ENCODE results near the gene CHCHD6. TPM values are rescaled to one million over a fixed set of nuclear protein-coding genes. Genes with fewer than 3 reads are reported as not detected.

The CHCHD6 gene
- total and polyA plus RNA-seq, 4 donors: 2.0 to 5.1 (median 3.9) TPM

DNA sequence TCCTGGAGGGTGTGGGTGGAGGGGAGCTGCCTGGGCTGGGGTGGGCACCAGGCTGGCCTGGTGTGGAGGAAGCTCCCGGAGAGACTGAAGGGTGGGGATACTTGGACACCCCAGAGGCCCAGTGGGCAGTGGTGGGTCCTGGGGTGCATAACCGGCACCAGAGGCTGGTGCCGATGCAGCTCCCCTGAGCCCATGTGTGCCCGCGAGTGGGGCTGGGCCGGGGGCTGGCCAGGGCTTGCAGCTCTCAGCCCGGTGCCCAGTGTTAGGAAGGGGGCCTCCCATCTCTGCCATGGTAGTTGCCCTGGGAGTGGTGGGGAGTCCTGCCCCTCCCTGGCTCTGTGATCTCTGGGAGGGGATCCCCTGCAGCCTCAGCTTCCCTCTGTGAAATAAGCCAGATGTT lies 288.2 kb downstream of the CHCHD6 start:
- Histone ChIP-seq H3K36me3 (ENCODE audit: control insufficient read depth in 4 of 4, insufficient read depth in 3 of 4, low read depth in 1 of 4, low read length in 3 of 4) (peaks cover 0 to 14% (median under 1%) of the 10 kb centered on the region in 4 donors), H3K4me1 (ENCODE audit: control insufficient read depth in 4 of 4, insufficient read depth in 4 of 4, low read length in 3 of 4) (no peaks in the 10 kb centered on the region)
- 96% methylated on average over 7 of the region's 7 CpGs for WGBS

DNA sequence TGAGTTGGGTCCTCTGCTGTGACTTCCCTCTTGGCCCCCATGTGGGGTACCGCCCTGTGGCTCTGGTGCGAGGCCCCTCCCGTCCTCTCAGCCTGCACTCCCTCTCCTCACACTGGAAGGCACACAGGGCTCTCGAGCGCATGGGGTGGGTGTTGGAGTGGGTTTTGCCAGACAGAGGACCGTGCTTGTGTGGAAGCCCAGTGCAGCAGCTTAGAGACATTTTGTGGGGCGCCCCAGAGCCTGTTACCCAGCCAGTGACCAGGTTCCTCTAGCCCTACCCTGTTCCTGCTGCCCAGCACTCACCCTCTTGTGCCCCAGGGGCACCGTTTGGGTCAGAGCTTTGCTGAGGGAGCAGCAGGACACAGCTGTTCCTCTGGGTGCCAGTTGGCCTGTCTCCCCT lies 288.7 kb downstream of the CHCHD6 start:
- no peaks in the 10 kb centered on the region for H3K27me3 ChIP-seq (ENCODE audit: control insufficient read depth in 4 of 4, insufficient read depth in 4 of 4, low read length in 3 of 4)
- DNase-seq (ENCODE audit: low spot score): no peak
- no peak overlapping the region for H3K4me3 ChIP-seq (ENCODE audit: low read depth in 1 of 3, low read length in 3 of 3)
- peaks cover 0 to 14% (median under 1%) of the 10 kb centered on the region in 4 donors for H3K36me3 ChIP-seq (ENCODE audit: control insufficient read depth in 4 of 4, insufficient read depth in 3 of 4, low read depth in 1 of 4, low read length in 3 of 4)
- 95% methylated on average over 8 of the region's 8 CpGs for WGBS
- H3K9me3 ChIP-seq (ENCODE audit: control insufficient read depth in 4 of 4, low read length in 3 of 4): no peaks in the 10 kb centered on the region
- H3K4me1 ChIP-seq (ENCODE audit: control insufficient read depth in 4 of 4, insufficient read depth in 4 of 4, low read length in 3 of 4): no peaks in the 10 kb centered on the region
- no peak overlapping the region for H3K9ac ChIP-seq (ENCODE audit: low read depth in 1 of 2, low read length in 2 of 2)
- TF ChIP-seq TAF1 (conservative IDR thresholded peaks at IDR 0.05): no peak
- no peak for TF ChIP-seq JUND (IDR thresholded peaks at IDR 0.05)
- TF ChIP-seq YY1 (IDR thresholded peaks at IDR 0.05): no peak
- no peak for TF ChIP-seq SP1 (IDR thresholded peaks at IDR 0.05)
- TF ChIP-seq, protein P1, sequence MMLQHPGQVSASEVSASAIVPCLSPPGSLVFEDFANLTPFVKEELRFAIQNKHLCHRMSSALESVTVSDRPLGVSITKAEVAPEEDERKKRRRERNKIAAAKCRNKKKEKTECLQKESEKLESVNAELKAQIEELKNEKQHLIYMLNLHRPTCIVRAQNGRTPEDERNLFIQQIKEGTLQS (IDR thresholded peaks at IDR 0.05): no peak
- TF ChIP-seq NR2F2 (IDR thresholded peaks at IDR 0.05): no peak
- no peak for TF ChIP-seq GABPA (IDR thresholded peaks at IDR 0.05 in 1 of 2, conservative IDR thresholded peaks at IDR 0.05 in 1 of 2)
- TF ChIP-seq FOXA1 (IDR thresholded peaks at IDR 0.05): no peak
- no peak for TF ChIP-seq EGR1 (IDR thresholded peaks at IDR 0.05; ENCODE audit: low read depth in 2 of 2)
- TF ChIP-seq, protein P2, sequence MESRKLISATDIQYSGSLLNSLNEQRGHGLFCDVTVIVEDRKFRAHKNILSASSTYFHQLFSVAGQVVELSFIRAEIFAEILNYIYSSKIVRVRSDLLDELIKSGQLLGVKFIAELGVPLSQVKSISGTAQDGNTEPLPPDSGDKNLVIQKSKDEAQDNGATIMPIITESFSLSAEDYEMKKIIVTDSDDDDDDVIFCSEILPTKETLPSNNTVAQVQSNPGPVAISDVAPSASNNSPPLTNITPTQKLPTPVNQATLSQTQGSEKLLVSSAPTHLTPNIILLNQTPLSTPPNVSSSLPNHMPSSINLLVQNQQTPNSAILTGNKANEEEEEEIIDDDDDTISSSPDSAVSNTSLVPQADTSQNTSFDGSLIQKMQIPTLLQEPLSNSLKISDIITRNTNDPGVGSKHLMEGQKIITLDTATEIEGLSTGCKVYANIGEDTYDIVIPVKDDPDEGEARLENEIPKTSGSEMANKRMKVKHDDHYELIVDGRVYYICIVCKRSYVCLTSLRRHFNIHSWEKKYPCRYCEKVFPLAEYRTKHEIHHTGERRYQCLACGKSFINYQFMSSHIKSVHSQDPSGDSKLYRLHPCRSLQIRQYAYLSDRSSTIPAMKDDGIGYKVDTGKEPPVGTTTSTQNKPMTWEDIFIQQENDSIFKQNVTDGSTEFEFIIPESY (IDR thresholded peaks at IDR 0.05): no peak
- TF ChIP-seq, protein P3, sequence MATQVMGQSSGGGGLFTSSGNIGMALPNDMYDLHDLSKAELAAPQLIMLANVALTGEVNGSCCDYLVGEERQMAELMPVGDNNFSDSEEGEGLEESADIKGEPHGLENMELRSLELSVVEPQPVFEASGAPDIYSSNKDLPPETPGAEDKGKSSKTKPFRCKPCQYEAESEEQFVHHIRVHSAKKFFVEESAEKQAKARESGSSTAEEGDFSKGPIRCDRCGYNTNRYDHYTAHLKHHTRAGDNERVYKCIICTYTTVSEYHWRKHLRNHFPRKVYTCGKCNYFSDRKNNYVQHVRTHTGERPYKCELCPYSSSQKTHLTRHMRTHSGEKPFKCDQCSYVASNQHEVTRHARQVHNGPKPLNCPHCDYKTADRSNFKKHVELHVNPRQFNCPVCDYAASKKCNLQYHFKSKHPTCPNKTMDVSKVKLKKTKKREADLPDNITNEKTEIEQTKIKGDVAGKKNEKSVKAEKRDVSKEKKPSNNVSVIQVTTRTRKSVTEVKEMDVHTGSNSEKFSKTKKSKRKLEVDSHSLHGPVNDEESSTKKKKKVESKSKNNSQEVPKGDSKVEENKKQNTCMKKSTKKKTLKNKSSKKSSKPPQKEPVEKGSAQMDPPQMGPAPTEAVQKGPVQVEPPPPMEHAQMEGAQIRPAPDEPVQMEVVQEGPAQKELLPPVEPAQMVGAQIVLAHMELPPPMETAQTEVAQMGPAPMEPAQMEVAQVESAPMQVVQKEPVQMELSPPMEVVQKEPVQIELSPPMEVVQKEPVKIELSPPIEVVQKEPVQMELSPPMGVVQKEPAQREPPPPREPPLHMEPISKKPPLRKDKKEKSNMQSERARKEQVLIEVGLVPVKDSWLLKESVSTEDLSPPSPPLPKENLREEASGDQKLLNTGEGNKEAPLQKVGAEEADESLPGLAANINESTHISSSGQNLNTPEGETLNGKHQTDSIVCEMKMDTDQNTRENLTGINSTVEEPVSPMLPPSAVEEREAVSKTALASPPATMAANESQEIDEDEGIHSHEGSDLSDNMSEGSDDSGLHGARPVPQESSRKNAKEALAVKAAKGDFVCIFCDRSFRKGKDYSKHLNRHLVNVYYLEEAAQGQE (IDR thresholded peaks at IDR 0.05): no peak
- no peak for TF ChIP-seq HNF4A (conservative IDR thresholded peaks at IDR 0.05)
- TF ChIP-seq RXRA (IDR thresholded peaks at IDR 0.05): no peak
- TF ChIP-seq, protein P4, sequence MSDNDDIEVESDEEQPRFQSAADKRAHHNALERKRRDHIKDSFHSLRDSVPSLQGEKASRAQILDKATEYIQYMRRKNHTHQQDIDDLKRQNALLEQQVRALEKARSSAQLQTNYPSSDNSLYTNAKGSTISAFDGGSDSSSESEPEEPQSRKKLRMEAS (IDR thresholded peaks at IDR 0.05): no peak
- H3K27ac ChIP-seq (ENCODE audit: low read depth in 1 of 2, low read length in 2 of 2): no peak overlapping the region

More for the DNA sequence above, 288.2 kb downstream of the CHCHD6 start:
- no peaks in the 10 kb centered on the region for H3K9me3 ChIP-seq (ENCODE audit: control insufficient read depth in 4 of 4, low read length in 3 of 4)
- no peak for TF ChIP-seq FOXA1 (IDR thresholded peaks at IDR 0.05)
- DNase-seq (ENCODE audit: low spot score): no peak
- no peak overlapping the region for H3K9ac ChIP-seq (ENCODE audit: low read depth in 1 of 2, low read length in 2 of 2)
- no peak overlapping the region for H3K4me3 ChIP-seq (ENCODE audit: low read depth in 1 of 3, low read length in 3 of 3)
- H3K27me3 ChIP-seq (ENCODE audit: control insufficient read depth in 4 of 4, insufficient read depth in 4 of 4, low read length in 3 of 4): no peaks in the 10 kb centered on the region
- H3K27ac ChIP-seq (ENCODE audit: low read depth in 1 of 2, low read length in 2 of 2): no peak overlapping the region

Data from liver (tissue), 9 donors.